Thyroid gland (tissue), 4 donors: ENCODE measurements around the gene TMEM167B.

ENCODE experiments used
- POLR2A ChIP-seq, 2 donors: fragments of 450-650 bp; IDR thresholded peaks; one replicate each; pipeline ENCODE4 v1.6.1; 2017; ENCODE audit warnings: antibody characterized with exemption in 2 of 2, mild to moderate bottlenecking in 2 of 2, moderate library complexity in 1 of 2
- TF ChIP-seq, protein P1 (sequence below), 6 experiments: fragments of 200-600 bp in 3 of 6; fragments of 450-650 bp in 3 of 6; sonication (generic) in 3 of 6; IDR thresholded peaks; one replicate each; pipeline ENCODE4 v1.5.1; 2016 to 2019; ENCODE audit warnings: antibody characterized with exemption in 6 of 6, mild to moderate bottlenecking in 2 of 6, inconsistent platforms in 1 of 6, moderate library complexity in 1 of 6

DNA sequence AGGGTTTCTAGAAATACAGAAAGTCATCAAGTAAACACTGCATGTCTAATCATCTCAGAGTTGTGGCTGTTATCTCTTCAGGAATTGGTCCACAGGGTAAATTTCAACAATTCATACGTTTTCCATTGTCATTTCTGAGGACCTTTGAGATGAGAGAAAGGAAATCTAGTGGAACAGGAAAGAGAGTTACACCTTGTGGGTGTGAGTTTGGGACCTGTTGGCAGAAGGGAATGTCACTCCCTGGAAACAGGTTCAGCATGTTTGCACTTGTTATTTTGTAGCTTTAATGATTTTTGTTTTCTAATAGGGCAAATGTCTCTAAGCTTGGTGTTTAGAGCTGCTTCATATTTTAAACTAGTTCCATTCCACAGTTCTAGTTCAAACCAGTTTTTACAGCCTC is 5.6 kb downstream of the TMEM167B start:
- TF ChIP-seq, protein P1, sequence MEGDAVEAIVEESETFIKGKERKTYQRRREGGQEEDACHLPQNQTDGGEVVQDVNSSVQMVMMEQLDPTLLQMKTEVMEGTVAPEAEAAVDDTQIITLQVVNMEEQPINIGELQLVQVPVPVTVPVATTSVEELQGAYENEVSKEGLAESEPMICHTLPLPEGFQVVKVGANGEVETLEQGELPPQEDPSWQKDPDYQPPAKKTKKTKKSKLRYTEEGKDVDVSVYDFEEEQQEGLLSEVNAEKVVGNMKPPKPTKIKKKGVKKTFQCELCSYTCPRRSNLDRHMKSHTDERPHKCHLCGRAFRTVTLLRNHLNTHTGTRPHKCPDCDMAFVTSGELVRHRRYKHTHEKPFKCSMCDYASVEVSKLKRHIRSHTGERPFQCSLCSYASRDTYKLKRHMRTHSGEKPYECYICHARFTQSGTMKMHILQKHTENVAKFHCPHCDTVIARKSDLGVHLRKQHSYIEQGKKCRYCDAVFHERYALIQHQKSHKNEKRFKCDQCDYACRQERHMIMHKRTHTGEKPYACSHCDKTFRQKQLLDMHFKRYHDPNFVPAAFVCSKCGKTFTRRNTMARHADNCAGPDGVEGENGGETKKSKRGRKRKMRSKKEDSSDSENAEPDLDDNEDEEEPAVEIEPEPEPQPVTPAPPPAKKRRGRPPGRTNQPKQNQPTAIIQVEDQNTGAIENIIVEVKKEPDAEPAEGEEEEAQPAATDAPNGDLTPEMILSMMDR (IDR thresholded peaks at IDR 0.05), result no peak
- TF ChIP-seq POLR2A (IDR thresholded peaks at IDR 0.05), result no peak
